ENCODE results near the gene TRIP11. TPM values are rescaled to one million over a fixed set of nuclear protein-coding genes. Genes with fewer than 3 reads are reported as not detected.

Gene TRIP11
- total RNA-seq, 2 experiments from 2014 or later = 43.6 to 44.7 TPM

DNA sequence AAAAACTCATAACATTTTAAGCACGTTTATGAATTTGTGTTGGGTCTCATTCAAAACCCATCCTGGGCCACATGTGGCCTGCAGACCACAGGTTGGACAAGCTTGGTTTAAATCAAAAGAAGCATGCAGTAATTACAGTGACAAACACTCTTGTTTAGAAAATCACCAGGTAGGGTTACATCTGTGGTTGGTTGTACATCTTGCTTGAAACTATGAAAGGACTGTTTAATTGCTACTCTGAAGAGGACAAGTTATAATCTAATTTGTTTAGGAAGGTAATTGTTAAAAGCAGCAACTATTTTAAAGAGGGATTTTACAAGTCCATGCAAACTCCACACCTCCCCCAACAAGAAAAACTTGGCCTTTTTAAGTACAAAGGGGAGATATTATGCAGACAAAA lies 4.0 kb downstream of the TRIP11 start:
- H3K4me3 Mint-ChIP-seq = no peak overlapping the region
- no peak for DNase-seq
- H3K27ac Mint-ChIP-seq = no peak overlapping the region
- no peaks in the 10 kb centered on the region for H3K9me3 Mint-ChIP-seq
- peaks cover 19% of the 10 kb centered on the region for H3K36me3 Mint-ChIP-seq (ENCODE audit: low read depth)
- peaks cover 42% of the 10 kb centered on the region for H3K4me1 Mint-ChIP-seq
- CTCF ChIA-PET = interaction anchor here (1.9 to 2.1 kb wide), 2 partner anchors 9 to 70 kb away, joined by 5 to 8 read pairs; partner anchors contain the start of gene ATXN3
- POLR2A ChIA-PET = no interaction called here
- no peaks in the 10 kb centered on the region for H3K27me3 Mint-ChIP-seq

DNA sequence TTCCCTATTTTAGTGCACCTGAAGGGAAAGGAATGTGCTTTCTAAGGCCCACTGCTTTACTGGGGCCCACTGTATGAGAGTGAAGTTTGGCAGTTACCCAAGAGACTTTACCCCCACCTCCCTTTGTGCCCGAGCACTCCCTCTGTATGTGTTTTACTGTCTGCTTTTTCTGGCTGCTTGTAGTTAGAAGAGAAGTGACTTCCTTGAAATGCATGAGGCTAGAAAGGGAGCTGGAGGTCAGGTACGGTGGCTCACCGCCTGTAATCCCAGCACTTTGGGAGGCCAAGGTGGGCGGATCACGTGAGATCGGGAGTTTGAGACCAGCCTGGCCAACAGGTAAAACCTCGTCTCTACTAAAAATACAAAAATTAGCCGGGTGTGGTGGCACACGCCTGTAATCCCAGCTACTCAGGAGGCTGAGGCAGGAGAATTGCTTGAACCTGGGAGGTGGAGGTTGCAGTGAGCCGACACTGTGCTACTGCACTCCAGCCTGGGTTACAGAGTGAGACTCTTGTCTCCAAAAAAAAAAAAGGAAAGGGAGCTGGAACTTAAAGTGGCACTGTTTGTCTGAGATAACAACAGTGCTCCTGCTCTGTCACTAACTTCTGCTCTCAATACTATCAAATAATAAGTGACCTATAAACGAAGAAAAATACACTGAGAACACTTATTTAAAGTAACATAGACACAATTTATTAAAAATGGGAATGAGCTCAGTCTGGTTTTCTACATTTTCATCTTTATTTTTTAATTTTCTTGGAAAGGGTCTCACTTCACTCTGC lies 5.8 kb downstream of the TRIP11 start:
- Mint-ChIP-seq H3K4me3 (no peak overlapping the region), H3K27me3 (no peaks in the 10 kb centered on the region), H3K9me3 (no peaks in the 10 kb centered on the region), H3K27ac (no peak overlapping the region), H3K4me1 (peaks cover 38% of the 10 kb centered on the region), H3K36me3 (ENCODE audit: low read depth) (peaks cover 23% of the 10 kb centered on the region)
- no peak for DNase-seq
- CTCF ChIA-PET = interaction anchor here (0.6 to 2.1 kb wide), 4 partner anchors 10 to 72 kb away, joined by 3 to 8 read pairs (median 4); partner anchors contain the start of gene ATXN3
- POLR2A ChIA-PET = no interaction called here

DNA sequence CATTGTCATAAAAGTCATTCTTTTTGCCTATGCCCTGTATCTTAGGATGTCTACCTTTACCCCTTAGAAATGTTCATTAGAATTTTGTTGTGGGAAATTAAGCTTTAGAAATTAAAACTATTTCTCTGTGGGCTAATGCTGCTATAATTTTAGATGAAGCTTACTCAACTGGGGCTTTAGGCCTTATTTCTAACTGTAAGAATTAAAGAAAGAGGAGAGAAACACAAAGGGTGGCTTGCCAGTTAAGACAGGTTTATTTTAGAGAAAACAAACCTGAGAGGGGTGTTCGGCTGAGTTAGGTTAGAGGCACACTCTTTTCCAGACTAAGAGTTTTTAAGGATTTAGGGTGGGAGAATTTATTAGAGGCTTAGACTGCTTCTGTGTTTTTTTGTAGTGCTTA lies 6.4 kb downstream of the TRIP11 start:
- Mint-ChIP-seq H3K27me3 (no peaks in the 10 kb centered on the region), H3K27ac (no peak overlapping the region), H3K4me3 (no peak overlapping the region), H3K4me1 (peaks cover 33% of the 10 kb centered on the region), H3K9me3 (no peaks in the 10 kb centered on the region), H3K36me3 (ENCODE audit: low read depth) (peaks cover 25% of the 10 kb centered on the region)
- DNase-seq = no peak
- CTCF ChIA-PET = interaction anchor here (1.2 kb wide), 1 partner anchor 27 kb away, joined by 3 read pairs; no protein-coding TSS in a partner anchor
- POLR2A ChIA-PET = no interaction called here

DNA sequence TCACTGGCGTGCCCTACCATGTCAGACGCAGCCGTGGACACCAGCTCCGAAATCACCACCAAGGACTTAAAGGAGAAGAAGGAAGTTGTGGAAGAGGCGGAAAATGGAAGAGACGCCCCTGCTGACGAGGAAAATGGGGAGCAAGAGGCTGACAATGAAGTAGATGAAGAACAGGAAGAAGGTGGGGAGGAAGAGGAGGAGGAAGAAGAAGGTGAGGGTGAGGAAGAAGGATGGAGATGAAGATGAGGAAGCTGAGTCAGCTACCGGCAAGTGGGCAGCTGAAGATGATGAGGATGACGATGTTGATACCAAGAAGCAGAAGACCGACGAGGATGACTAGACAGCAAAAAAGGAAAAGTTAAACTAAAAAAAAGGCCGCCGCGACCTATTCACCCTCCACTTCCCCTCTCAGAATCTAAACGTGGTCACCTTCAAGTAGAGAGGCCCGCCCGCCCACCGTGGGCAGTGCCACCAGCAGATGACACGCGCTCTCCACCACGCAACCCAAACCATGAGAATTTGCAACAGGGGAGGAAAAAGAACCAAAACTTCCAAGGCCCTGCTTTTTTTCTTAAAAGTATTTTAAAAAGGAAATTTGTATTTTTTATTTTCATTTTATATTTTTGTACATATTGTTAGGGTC lies 13.2 kb downstream of the TRIP11 start:
- no peaks in the 10 kb centered on the region for H3K27me3 Mint-ChIP-seq
- peaks cover 10% of the 10 kb centered on the region for H3K4me1 Mint-ChIP-seq
- ChIA-PET CTCF (no interaction called here), POLR2A (no interaction called here)
- no peak overlapping the region for H3K4me3 Mint-ChIP-seq
- no peak overlapping the region for H3K27ac Mint-ChIP-seq
- peaks cover 35% of the 10 kb centered on the region for H3K36me3 Mint-ChIP-seq (ENCODE audit: low read depth)
- no peak for DNase-seq
- H3K9me3 Mint-ChIP-seq = no peaks in the 10 kb centered on the region

- DNase-seq = no peak
- peaks cover 6% of the 10 kb centered on the region for H3K4me1 Mint-ChIP-seq
- no peak overlapping the region for H3K27ac Mint-ChIP-seq
- no peaks in the 10 kb centered on the region for H3K9me3 Mint-ChIP-seq
- peaks cover 35% of the 10 kb centered on the region for H3K36me3 Mint-ChIP-seq (ENCODE audit: low read depth)
- ChIA-PET CTCF (interaction anchor here (0.9 kb wide), 1 partner anchor 12 kb away, joined by 3 read pairs; no protein-coding TSS in a partner anchor), POLR2A (no interaction called here)
- H3K4me3 Mint-ChIP-seq = no peak overlapping the region
- no peaks in the 10 kb centered on the region for H3K27me3 Mint-ChIP-seq
These were observed 17.8 kb downstream of the TRIP11 start for GRCh38 chr14:92022036-92022435.

DNA sequence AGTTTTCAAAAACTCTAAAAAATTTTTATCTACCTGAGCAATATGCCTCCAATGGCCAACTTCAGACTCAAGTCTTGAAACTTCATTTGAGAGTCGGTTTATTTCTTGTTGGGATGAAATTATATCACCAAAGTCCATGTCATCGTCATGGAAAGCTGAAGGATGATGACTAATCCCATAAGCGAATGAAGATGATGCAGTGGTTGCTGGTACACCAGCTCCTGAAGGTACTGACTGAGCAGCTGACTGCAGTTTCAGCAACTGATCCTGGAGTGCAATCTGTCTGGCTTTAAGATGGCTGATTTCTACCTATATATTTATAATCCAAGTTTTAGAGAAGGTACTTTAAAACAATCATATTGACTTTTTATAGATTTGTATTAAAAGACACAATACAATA lies 18.3 kb downstream of the TRIP11 start:
- no peaks in the 10 kb centered on the region for H3K27me3 Mint-ChIP-seq
- DNase-seq = no peak
- H3K4me1 Mint-ChIP-seq = peaks cover 3% of the 10 kb centered on the region
- CTCF ChIA-PET = interaction anchor here (0.6 to 0.9 kb wide), 3 partner anchors 12 to 62 kb away, joined by 3 to 6 read pairs (median 4); no protein-coding TSS in a partner anchor
- no peaks in the 10 kb centered on the region for H3K9me3 Mint-ChIP-seq
- H3K4me3 Mint-ChIP-seq = no peak overlapping the region
- POLR2A ChIA-PET = interaction anchor here (0.6 kb wide), 1 partner anchor 425 kb away, joined by 4 read pairs; no protein-coding TSS in a partner anchor
- peaks cover 34% of the 10 kb centered on the region for H3K36me3 Mint-ChIP-seq (ENCODE audit: low read depth)
- H3K27ac Mint-ChIP-seq = no peak overlapping the region

GRCh38 chr14:92014040-92014439 lies 25.8 kb downstream of the TRIP11 start:
- DNase-seq = no peak
- Mint-ChIP-seq H3K27ac (no peak overlapping the region), H3K4me1 (peaks cover 14% of the 10 kb centered on the region), H3K4me3 (no peak overlapping the region), H3K27me3 (no peaks in the 10 kb centered on the region), H3K36me3 (ENCODE audit: low read depth) (peaks cover 41% of the 10 kb centered on the region), H3K9me3 (no peaks in the 10 kb centered on the region)
- POLR2A ChIA-PET = no interaction called here
- CTCF ChIA-PET = no interaction called here

DNA sequence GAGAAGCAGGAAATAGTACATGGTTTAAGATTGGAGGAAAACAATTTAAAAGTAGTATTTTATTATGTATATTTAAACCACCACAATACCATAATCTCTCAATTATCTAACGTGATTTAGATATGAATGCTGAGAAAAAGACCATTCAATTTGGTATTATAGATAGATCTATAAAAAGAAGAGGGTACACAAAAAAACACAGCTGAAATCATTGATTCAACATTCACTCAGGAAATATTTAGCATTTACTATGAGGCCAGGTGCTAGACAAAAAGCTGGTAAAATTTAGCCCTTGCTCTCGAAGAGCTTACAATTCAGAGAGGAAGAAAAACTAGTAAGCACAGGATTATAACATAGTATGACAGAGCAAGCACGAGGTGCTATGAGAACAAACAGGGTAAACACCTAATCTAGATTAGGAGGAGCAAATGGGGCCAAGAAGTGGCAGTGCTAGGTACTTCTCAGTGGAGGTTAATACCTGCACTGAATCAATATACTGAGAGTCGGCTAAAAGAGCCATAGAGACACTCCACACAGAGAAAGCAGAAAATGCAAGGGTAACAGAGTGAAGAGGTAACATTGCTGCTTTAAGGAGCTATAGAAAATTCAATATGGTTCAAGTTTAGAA lies 27.6 kb downstream of the TRIP11 start:
- H3K4me3 Mint-ChIP-seq = no peak overlapping the region

GRCh38 chr14:92010644-92011043 lies 29.2 kb downstream of the TRIP11 start:
- Mint-ChIP-seq H3K4me1 (peaks cover 18% of the 10 kb centered on the region), H3K36me3 (ENCODE audit: low read depth) (peaks cover 52% of the 10 kb centered on the region), H3K27ac (no peak overlapping the region), H3K4me3 (no peak overlapping the region), H3K9me3 (no peaks in the 10 kb centered on the region), H3K27me3 (no peaks in the 10 kb centered on the region)
- POLR2A ChIA-PET = no interaction called here
- CTCF ChIA-PET = interaction anchor here (0.7 kb wide), 1 partner anchor 24 kb away, joined by 4 read pairs; no protein-coding TSS in a partner anchor
- DNase-seq = no peak

More for the DNA sequence above, 27.6 kb downstream of the TRIP11 start:
- Mint-ChIP-seq H3K9me3 (no peaks in the 10 kb centered on the region), H3K4me1 (peaks cover 14% of the 10 kb centered on the region), H3K36me3 (ENCODE audit: low read depth) (peaks cover 50% of the 10 kb centered on the region), H3K27ac (no peak overlapping the region), H3K27me3 (no peaks in the 10 kb centered on the region)
- CTCF ChIA-PET = interaction anchor here (1.1 kb wide), 1 partner anchor 28 kb away, joined by 4 read pairs; no protein-coding TSS in a partner anchor
- POLR2A ChIA-PET = no interaction called here
- no peak for DNase-seq

DNA sequence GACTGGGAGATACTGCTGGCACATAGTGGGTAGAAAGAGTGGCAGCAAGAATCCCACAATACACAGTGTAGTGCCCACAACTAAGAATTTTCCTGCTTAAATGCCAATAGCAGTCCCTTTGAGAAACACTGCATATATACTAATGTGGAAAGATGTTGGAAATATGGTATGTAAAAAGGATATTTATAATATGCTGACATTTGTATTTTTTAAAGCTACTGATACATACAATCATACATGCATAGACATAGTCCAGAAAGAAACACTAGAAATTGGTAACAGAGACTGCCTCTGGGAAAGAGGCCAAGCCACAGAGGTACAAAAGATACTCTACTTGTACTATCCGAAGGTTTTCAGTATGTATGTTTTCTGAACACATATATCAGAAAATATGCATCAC lies 30.3 kb downstream of the TRIP11 start:
- H3K4me3 Mint-ChIP-seq = no peak overlapping the region
- H3K36me3 Mint-ChIP-seq (ENCODE audit: low read depth) = peaks cover 60% of the 10 kb centered on the region
- H3K27ac Mint-ChIP-seq = no peak overlapping the region
- CTCF ChIA-PET = interaction anchor here (0.6 to 1.0 kb wide), 2 partner anchors 12 to 13 kb away, joined by 3 read pairs; no protein-coding TSS in a partner anchor
- peaks cover 28% of the 10 kb centered on the region for H3K4me1 Mint-ChIP-seq
- no peak for DNase-seq
- no peaks in the 10 kb centered on the region for H3K27me3 Mint-ChIP-seq
- POLR2A ChIA-PET = no interaction called here
- no peaks in the 10 kb centered on the region for H3K9me3 Mint-ChIP-seq

DNA sequence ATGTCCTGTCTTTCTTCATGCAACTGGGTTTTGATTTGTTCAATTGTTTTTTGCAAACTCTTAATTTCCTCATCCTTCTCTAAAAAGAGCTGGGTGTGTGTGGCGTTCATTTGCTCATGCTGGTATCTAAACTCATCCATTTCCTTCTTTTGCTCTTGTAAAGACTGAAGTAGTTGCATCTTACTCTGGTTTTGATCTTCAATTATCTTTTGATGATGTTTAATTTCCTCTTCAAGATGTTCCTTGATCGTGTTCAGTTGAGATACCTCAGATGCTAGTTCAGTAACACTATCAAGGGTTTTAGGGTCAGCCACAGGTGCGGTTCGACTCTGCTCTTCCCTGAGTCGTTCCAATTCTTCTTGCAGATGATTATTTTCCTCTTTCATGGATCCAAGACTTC lies 34.8 kb downstream of the TRIP11 start:
- peak overlapping the region; percentile 1 for H3K4me3 Mint-ChIP-seq
- CTCF ChIA-PET = interaction anchor here (0.6 to 1.1 kb wide), 2 partner anchors 16 to 252 kb away, joined by 3 to 4 read pairs; no protein-coding TSS in a partner anchor
- no peak overlapping the region for H3K27ac Mint-ChIP-seq
- POLR2A ChIA-PET = no interaction called here
- H3K27me3 Mint-ChIP-seq = no peaks in the 10 kb centered on the region
- H3K36me3 Mint-ChIP-seq (ENCODE audit: low read depth) = peaks cover 54% of the 10 kb centered on the region
- H3K4me1 Mint-ChIP-seq = peaks cover 29% of the 10 kb centered on the region
- no peaks in the 10 kb centered on the region for H3K9me3 Mint-ChIP-seq
- DNase-seq = no peak

DNA sequence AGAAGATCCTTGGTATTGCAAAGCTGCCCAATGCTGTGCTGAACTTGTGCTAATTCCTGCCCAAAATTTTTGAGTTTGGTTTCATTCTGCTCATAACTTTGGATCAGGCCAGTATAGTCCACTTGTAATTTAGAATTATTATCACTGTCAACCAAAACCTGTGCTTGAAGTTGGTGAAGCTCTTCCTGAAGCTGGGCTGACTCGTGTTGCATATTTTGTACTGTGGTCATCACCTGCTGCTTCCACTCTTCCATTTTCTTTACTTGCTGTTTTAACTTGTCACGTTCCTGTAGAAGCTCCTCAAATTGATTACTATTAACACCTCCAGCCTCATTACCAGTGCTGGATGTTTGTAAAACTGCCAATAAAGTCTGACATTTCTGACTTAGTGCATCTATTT lies 35.8 kb downstream of the TRIP11 start:
- no peaks in the 10 kb centered on the region for H3K9me3 Mint-ChIP-seq
- ChIA-PET CTCF (interaction anchor here (0.8 to 1.6 kb wide), 3 partner anchors 11 to 251 kb away, joined by 3 read pairs; no protein-coding TSS in a partner anchor), POLR2A (no interaction called here)
- peak overlapping the region; percentile 7 for H3K27ac Mint-ChIP-seq
- DNase-seq = no peak
- H3K4me1 Mint-ChIP-seq = peaks cover 37% of the 10 kb centered on the region
- peaks cover 58% of the 10 kb centered on the region for H3K36me3 Mint-ChIP-seq (ENCODE audit: low read depth)
- no peaks in the 10 kb centered on the region for H3K27me3 Mint-ChIP-seq
- H3K4me3 Mint-ChIP-seq = no peak overlapping the region

All from activated CD4-positive, alpha-beta T cell treated with anti-CD3 and anti-CD28 coated beads, Interleukin-2, amount 10 ng/mL, durations not matched to agents 7 days and 5 days (primary cell).